Stimulated activated CD4-positive, alpha-beta T cell treated with anti-CD3 and anti-CD28 coated beads, Interleukin-2, amount 100 ng/mL, for 48 hours (primary cell): ENCODE results near the gene DENND2C.
A peak's percentile ranks its signal among the peaks of the same experiment; 100 is the strongest.
"Not testable (repeated sequence)": the region's sequence is repeated elsewhere in the genome, so short reads cannot be mapped to it uniquely, and the experiment has no call there.

Experiments used
- DNase-seq, 2 donors: peaks; one replicate each; pipeline ENCODE4 v3.0.0-alpha.2; 2020

Gene DENND2C

GRCh38 chr1:114597949-114598348, 71.9 kb downstream of the DENND2C start:
- DNase-seq: no peak

- DNase-seq: no peak
Observed at GRCh38 chr1:114595602-114596001, 74.2 kb downstream of the DENND2C start.

GRCh38 chr1:114594046-114594445, 75.8 kb downstream of the DENND2C start:
- DNase-seq: no peak

- no peak for DNase-seq
Observed at GRCh38 chr1:114589122-114589521, 80.7 kb downstream of the DENND2C start.

- DNase-seq: no peak
Observed at GRCh38 chr1:114588196-114588689, 81.6 kb downstream of the DENND2C start.

GRCh38 chr1:114587203-114587991, 82.5 kb downstream of the DENND2C start:
- no peak for DNase-seq

- no peak for DNase-seq
Observed at GRCh38 chr1:114586513-114587047, 83.3 kb downstream of the DENND2C start.

- no peak for DNase-seq
Observed at GRCh38 chr1:114585231-114585630, 84.6 kb downstream of the DENND2C start.

GRCh38 chr1:114581335-114582287, 88.2 kb downstream of the DENND2C start, which contains the start of gene BCAS2:
TSS of gene BCAS2 (minus strand) at chr1:114581615. CDS start at chr1:114581591, 24 bp downstream.
- DNase-seq: peak; percentile 85 to 89

- DNase-seq: no peak
Observed at GRCh38 chr1:114574365-114574764, 95.5 kb downstream of the DENND2C start.

- no peak for DNase-seq
Observed at GRCh38 chr1:114564141-114564540, 105.7 kb downstream of the DENND2C start.

- not testable (repeated sequence) for DNase-seq
Observed at GRCh38 chr1:114562978-114563510, 106.8 kb downstream of the DENND2C start.

- no peak for DNase-seq
Observed at GRCh38 chr1:114561333-114561732, 108.5 kb downstream of the DENND2C start.

- no peak for DNase-seq
Observed at GRCh38 chr1:114559356-114559755, 110.5 kb downstream of the DENND2C start.

GRCh38 chr1:114558544-114558943, 111.3 kb downstream of the DENND2C start:
- no peak for DNase-seq

GRCh38 chr1:114554577-114554976, 115.3 kb downstream of the DENND2C start:
- no peak for DNase-seq

GRCh38 chr1:114552106-114552639, 117.7 kb downstream of the DENND2C start:
- DNase-seq: no peak

GRCh38 chr1:114551400-114551799, 118.4 kb downstream of the DENND2C start:
- no peak for DNase-seq

- no peak for DNase-seq
Observed at GRCh38 chr1:114550336-114550735, 119.5 kb downstream of the DENND2C start.

GRCh38 chr1:114549137-114549536, 120.7 kb downstream of the DENND2C start:
- DNase-seq: no peak

GRCh38 chr1:114547076-114547475, 122.8 kb downstream of the DENND2C start:
- DNase-seq: no peak

GRCh38 chr1:114545796-114546195, 124.1 kb downstream of the DENND2C start:
- no peak for DNase-seq

- no peak for DNase-seq
Observed at GRCh38 chr1:114545315-114545714, 124.5 kb downstream of the DENND2C start.
